Measurements from ENCODE around the gene SPEN.

- TF ChIP-seq EZH2 (IDR thresholded peaks at IDR 0.05; ENCODE audit: low read length) = no peak
- no peak for TF ChIP-seq CTCF (optimal IDR thresholded peaks at IDR 0.05 in 1 of 3, IDR thresholded peaks at IDR 0.05 in 1 of 3, conservative IDR thresholded peaks at IDR 0.05 in 1 of 3; ENCODE audit: extremely low read depth in 1 of 3, insufficient read depth in 2 of 3, low read length in 3 of 3)
These were observed 10.7 kb downstream of the SPEN start for GRCh38 chr1:15858069-15858670.

All from keratinocyte (primary cell).